ENCODE results near the gene CCDC14. TPM values are rescaled to one million over a fixed set of nuclear protein-coding genes. Genes with fewer than 3 reads are reported as not detected.
"Not testable (repeated sequence)": the region's sequence is repeated elsewhere in the genome, so short reads cannot be mapped to it uniquely, and the experiment has no call there.

CCDC14 gene
- total RNA-seq, 4 donors from 2014 or later = 7.7 to 28.4 (median 26.8) TPM

GRCh38 chr3:123980539-123980938 is 19.5 kb upstream of the CCDC14 start:
- Histone ChIP-seq H3K36me3 (no peaks in the 10 kb centered on the region), H3K27me3 (peaks cover 0 to 47% (median 0%) of the 10 kb centered on the region in 4 donors), H3K4me3 (peak overlapping the region in 1 of 4 donors; percentile 45), H3K4me1 (peaks cover 0 to 6% (median 0%) of the 10 kb centered on the region in 3 donors), H3K9me3 (no peaks in the 10 kb centered on the region), H3K27ac (no peak overlapping the region)
- no peak for DNase-seq
- TF ChIP-seq, protein P1, sequence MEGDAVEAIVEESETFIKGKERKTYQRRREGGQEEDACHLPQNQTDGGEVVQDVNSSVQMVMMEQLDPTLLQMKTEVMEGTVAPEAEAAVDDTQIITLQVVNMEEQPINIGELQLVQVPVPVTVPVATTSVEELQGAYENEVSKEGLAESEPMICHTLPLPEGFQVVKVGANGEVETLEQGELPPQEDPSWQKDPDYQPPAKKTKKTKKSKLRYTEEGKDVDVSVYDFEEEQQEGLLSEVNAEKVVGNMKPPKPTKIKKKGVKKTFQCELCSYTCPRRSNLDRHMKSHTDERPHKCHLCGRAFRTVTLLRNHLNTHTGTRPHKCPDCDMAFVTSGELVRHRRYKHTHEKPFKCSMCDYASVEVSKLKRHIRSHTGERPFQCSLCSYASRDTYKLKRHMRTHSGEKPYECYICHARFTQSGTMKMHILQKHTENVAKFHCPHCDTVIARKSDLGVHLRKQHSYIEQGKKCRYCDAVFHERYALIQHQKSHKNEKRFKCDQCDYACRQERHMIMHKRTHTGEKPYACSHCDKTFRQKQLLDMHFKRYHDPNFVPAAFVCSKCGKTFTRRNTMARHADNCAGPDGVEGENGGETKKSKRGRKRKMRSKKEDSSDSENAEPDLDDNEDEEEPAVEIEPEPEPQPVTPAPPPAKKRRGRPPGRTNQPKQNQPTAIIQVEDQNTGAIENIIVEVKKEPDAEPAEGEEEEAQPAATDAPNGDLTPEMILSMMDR (IDR thresholded peaks at IDR 0.05) = no peak
- TF ChIP-seq POLR2A (IDR thresholded peaks at IDR 0.05) = no peak
- WGBS, 2 donors = 73 to 74% methylated on average over 4 of the region's 4 CpGs
- intact Hi-C loops (cut with DNase I) = no loop called here

GRCh38 chr3:123979525-123980501 is 18.8 kb upstream of the CCDC14 start:
- H3K36me3 ChIP-seq; H3K27ac ChIP-seq; H3K4me1 ChIP-seq; DNase-seq; H3K9me3 ChIP-seq; intact Hi-C loops (cut with DNase I): not testable (repeated sequence)
- Histone ChIP-seq H3K27me3 (peaks cover 0 to 47% (median 0%) of the 10 kb centered on the region in 4 donors), H3K4me3 (peak overlapping the region in 3 of 4 donors; percentile 15 to 45 (median 23))
- WGBS, 2 donors = 7 to 16% methylated on average over 9 to 14 of the region's 29 CpGs
- TF ChIP-seq, protein P1 (IDR thresholded peaks at IDR 0.05) = peak in 5 of 6 experiments; percentile 49 to 73 (median 53)

- H3K9me3 ChIP-seq; DNase-seq; intact Hi-C loops (cut with DNase I); H3K27ac ChIP-seq; H3K4me1 ChIP-seq; H3K36me3 ChIP-seq; H3K4me3 ChIP-seq: not testable (repeated sequence)
- 81% methylated on average over 3 of the region's 7 CpGs; no CpG with 5 or more reads in 1 of the 2 donors for WGBS, 2 donors
- H3K27me3 ChIP-seq = peaks cover 0 to 19% (median 0%) of the 10 kb centered on the region in 4 donors
Observed at GRCh38 chr3:123976904-123977303, 15.9 kb upstream of the CCDC14 start.

DNA sequence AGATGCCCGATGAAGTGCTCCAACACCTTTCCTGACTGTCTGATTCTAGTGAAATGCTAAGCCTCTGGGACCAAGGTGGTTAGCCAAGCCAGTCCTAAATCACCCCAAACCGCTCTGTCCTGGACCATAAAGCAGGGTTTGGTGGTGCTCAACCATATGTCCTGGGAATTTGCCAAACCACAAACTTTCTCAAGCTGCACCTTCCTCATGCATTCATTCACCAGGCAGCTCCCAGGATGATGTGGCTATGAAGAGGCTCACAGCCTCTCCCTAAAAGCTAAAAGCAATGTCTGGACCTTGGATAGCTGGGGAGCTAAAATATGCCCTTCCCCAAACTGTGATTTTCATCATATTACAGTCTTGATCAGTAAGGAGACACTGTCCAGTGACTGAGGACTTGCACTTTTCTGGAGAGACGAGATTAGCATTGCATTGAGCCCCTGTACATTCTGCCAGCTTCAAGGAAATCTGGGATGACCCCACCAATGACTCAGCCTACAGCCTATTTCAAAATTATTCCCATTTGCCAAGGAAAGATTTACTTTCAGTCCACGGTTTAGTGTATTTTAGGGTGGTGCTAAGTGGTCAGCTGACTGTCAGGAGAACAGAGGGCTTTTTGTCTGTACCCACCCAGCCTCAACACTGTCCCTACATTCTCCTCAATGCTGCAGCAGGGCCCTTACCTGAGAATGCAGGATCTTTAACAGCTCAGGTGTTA is 15.3 kb upstream of the CCDC14 start:
- intact Hi-C loops (cut with DNase I); H3K4me3 ChIP-seq; H3K4me1 ChIP-seq; H3K36me3 ChIP-seq; H3K9me3 ChIP-seq; DNase-seq; H3K27ac ChIP-seq: not testable (repeated sequence)
- WGBS, 2 donors = 53 to 64% methylated on average over 3 to 4 of the region's 4 CpGs
- H3K27me3 ChIP-seq = peaks cover 0 to 15% (median 0%) of the 10 kb centered on the region in 4 donors

- H3K27me3 ChIP-seq; H3K4me1 ChIP-seq; H3K9me3 ChIP-seq; H3K27ac ChIP-seq; H3K36me3 ChIP-seq; H3K4me3 ChIP-seq; DNase-seq; intact Hi-C loops (cut with DNase I): not testable (repeated sequence)
- 50 to 83% methylated on average over 1 to 5 of the region's 7 CpGs for WGBS, 2 donors
Observed at GRCh38 chr3:123975030-123975429, 14.0 kb upstream of the CCDC14 start.

- H3K36me3 ChIP-seq = no peaks in the 10 kb centered on the region
- intact Hi-C loops (cut with DNase I) = no loop called here
- no peaks in the 10 kb centered on the region for H3K4me1 ChIP-seq
- peaks cover 0 to 11% (median 0%) of the 10 kb centered on the region in 4 donors for H3K27me3 ChIP-seq
- DNase-seq = no peak
- no peak overlapping the region for H3K4me3 ChIP-seq
- TF ChIP-seq, protein P1 (IDR thresholded peaks at IDR 0.05) = no peak
- TF ChIP-seq POLR2A (IDR thresholded peaks at IDR 0.05) = no peak
- no peak overlapping the region for H3K27ac ChIP-seq
- no peaks in the 10 kb centered on the region for H3K9me3 ChIP-seq
Observed at GRCh38 chr3:123971406-123971805, 10.4 kb upstream of the CCDC14 start.

GRCh38 chr3:123967260-123967659 is 6.2 kb upstream of the CCDC14 start:
- H3K4me1 ChIP-seq; H3K4me3 ChIP-seq; intact Hi-C loops (cut with DNase I); H3K9me3 ChIP-seq; DNase-seq; H3K27ac ChIP-seq; H3K36me3 ChIP-seq: not testable (repeated sequence)
- WGBS, 2 donors = 4 to 27% methylated on average over 2 of the region's 2 CpGs
- H3K27me3 ChIP-seq = peaks cover 0 to 11% (median 0%) of the 10 kb centered on the region in 4 donors

DNA sequence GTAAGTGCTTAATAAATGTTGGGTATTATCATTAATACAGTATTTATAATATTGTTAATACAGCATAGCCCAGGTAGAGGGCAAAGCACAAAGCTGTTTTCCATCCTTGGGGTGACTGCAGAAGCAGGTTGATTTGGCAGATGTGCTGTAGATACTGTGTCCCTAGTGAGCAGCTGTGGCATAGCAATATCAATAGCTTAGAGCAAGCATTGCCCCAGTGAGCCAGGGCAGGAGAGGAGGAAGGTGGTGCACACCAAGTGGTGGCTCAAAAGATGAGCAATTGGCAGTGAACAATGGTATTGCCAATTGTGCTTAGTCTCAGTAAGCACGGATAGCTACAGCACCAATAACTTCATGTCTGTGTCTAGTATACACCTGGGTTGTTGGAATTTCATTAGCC is 5.8 kb upstream of the CCDC14 start:
- H3K9me3 ChIP-seq; intact Hi-C loops (cut with DNase I); H3K27ac ChIP-seq; H3K4me3 ChIP-seq; DNase-seq; H3K4me1 ChIP-seq; H3K36me3 ChIP-seq: not testable (repeated sequence)
- peaks cover 0 to 11% (median 0%) of the 10 kb centered on the region in 4 donors for H3K27me3 ChIP-seq
- WGBS, 2 donors = 20 to 33% methylated on average over 1 of the region's 1 CpG

GRCh38 chr3:123964793-123965192 is 3.8 kb upstream of the CCDC14 start:
- not testable (repeated sequence) for DNase-seq

More at GRCh38 chr3:123964793-123965192, 3.8 kb upstream of the CCDC14 start:
- Histone ChIP-seq H3K4me1 (peaks cover 0 to 15% (median 7%) of the 10 kb centered on the region in 3 donors), H3K27me3 (peaks cover 0 to 11% (median 0%) of the 10 kb centered on the region in 4 donors)
- H3K4me3 ChIP-seq; H3K36me3 ChIP-seq; intact Hi-C loops (cut with DNase I); H3K27ac ChIP-seq; H3K9me3 ChIP-seq: not testable (repeated sequence)
- 50 to 78% methylated on average over 1 of the region's 1 CpG for WGBS, 2 donors

All from esophagus squamous epithelium (tissue), 5 donors.